Measurements from ENCODE around the gene FST. TPM values are rescaled to one million over a fixed set of nuclear protein-coding genes. Genes with fewer than 3 reads are reported as not detected.

Gene FST
- total and polyA plus RNA-seq, 2 of the 13 experiments (the other 11 are each of a cell fraction or from before 2014, with no cell fraction given) = 38.6 to 136 TPM

GRCh38 chr5:53478411-53479044 lies 1.9 kb upstream of the FST start (continued):
- TF ChIP-seq CBX2 (IDR thresholded peaks at IDR 0.05; ENCODE audit: low read depth, low read length) (no peak), CBX2 (CRISPR knock-in tag; IDR thresholded peaks at IDR 0.05; ENCODE audit: low read depth) (no peak), ZNF674 (CRISPR knock-in tag; IDR thresholded peaks at IDR 0.05; ENCODE audit: low read depth) (no peak), BRD4 (CRISPR knock-in tag; IDR thresholded peaks at IDR 0.05) (no peak), CEBPG (CRISPR knock-in tag; IDR thresholded peaks at IDR 0.05) (no peak), SMAD9 (CRISPR knock-in tag; IDR thresholded peaks at IDR 0.05) (no peak), REPIN1 (CRISPR knock-in tag; IDR thresholded peaks at IDR 0.05; ENCODE audit: borderline replicate concordance, low read depth) (no peak), SALL1 (CRISPR knock-in tag; IDR thresholded peaks at IDR 0.05) (peak; percentile 75), DBP (CRISPR knock-in tag; IDR thresholded peaks at IDR 0.05; ENCODE audit: not compliant biosample characterization) (no peak), SKI (IDR thresholded peaks at IDR 0.05; ENCODE audit: partially characterized antibody) (peak; percentile 38), XBP1 (CRISPR knock-in tag; IDR thresholded peaks at IDR 0.05) (no peak), ZNF704 (CRISPR knock-in tag; IDR thresholded peaks at IDR 0.05; ENCODE audit: borderline replicate concordance) (no peak), ZNF558 (CRISPR knock-in tag; IDR thresholded peaks at IDR 0.05; ENCODE audit: borderline replicate concordance) (no peak), PLSCR1 (CRISPR knock-in tag; IDR thresholded peaks at IDR 0.05; ENCODE audit: borderline replicate concordance) (no peak), ZNF790 (CRISPR knock-in tag; IDR thresholded peaks at IDR 0.05; ENCODE audit: borderline replicate concordance) (no peak), ZBTB44 (CRISPR knock-in tag; IDR thresholded peaks at IDR 0.05) (no peak), GMEB2 (CRISPR knock-in tag; IDR thresholded peaks at IDR 0.05; ENCODE audit: low read depth) (no peak)

Data from HepG2 (cell line).